ENCODE data around the gene KIFAP3.

Gene KIFAP3

GRCh38 chr1:169974067-169974466 is 100.4 kb downstream of the KIFAP3 start:
- DNase-seq = no peak

GRCh38 chr1:169970114-169970513 is 104.4 kb downstream of the KIFAP3 start:
- DNase-seq = no peak

- DNase-seq = no peak
Observed at GRCh38 chr1:169968174-169968573, 106.3 kb downstream of the KIFAP3 start.

GRCh38 chr1:169964206-169964605 is 110.3 kb downstream of the KIFAP3 start:
- no peak for DNase-seq

- DNase-seq = no peak
Observed at GRCh38 chr1:169959686-169960085, 114.8 kb downstream of the KIFAP3 start.

- DNase-seq = no peak
Observed at GRCh38 chr1:169958987-169959386, 115.5 kb downstream of the KIFAP3 start.

- DNase-seq = no peak
Observed at GRCh38 chr1:169957884-169958283, 116.6 kb downstream of the KIFAP3 start.

GRCh38 chr1:169951108-169951507 is 123.4 kb downstream of the KIFAP3 start:
- DNase-seq = no peak

- peak; percentile 59 for DNase-seq
Observed at GRCh38 chr1:169949139-169949538, 125.4 kb downstream of the KIFAP3 start.

GRCh38 chr1:169946206-169946605 is 128.3 kb downstream of the KIFAP3 start:
- DNase-seq = no peak

- no peak for DNase-seq
Observed at GRCh38 chr1:169945181-169945580, 129.3 kb downstream of the KIFAP3 start.

GRCh38 chr1:169944621-169945020 is 129.9 kb downstream of the KIFAP3 start:
- no peak for DNase-seq

- no peak for DNase-seq
Observed at GRCh38 chr1:169943963-169944526, 130.4 kb downstream of the KIFAP3 start.

- DNase-seq = peak; percentile 22
Observed at GRCh38 chr1:169941982-169942830, 132.3 kb downstream of the KIFAP3 start.

- peak; percentile 74 for DNase-seq
Observed at GRCh38 chr1:169933984-169934725, 140.3 kb downstream of the KIFAP3 start.

- peak; percentile 45 for DNase-seq
Observed at GRCh38 chr1:169931795-169932231, 142.7 kb downstream of the KIFAP3 start.

- DNase-seq = no peak
Observed at GRCh38 chr1:169929210-169929526, 145.3 kb downstream of the KIFAP3 start.

- DNase-seq = peak; percentile 67
Observed at GRCh38 chr1:169928438-169929209, 145.9 kb downstream of the KIFAP3 start.

- peak; percentile 17 for DNase-seq
Observed at GRCh38 chr1:169925505-169926482, 148.7 kb downstream of the KIFAP3 start.

GRCh38 chr1:169924829-169925228 is 149.7 kb downstream of the KIFAP3 start:
- DNase-seq = no peak

- no peak for DNase-seq
Observed at GRCh38 chr1:169924063-169924462, 150.4 kb downstream of the KIFAP3 start.

- DNase-seq = no peak
Observed at GRCh38 chr1:169921080-169921479, 153.4 kb downstream of the KIFAP3 start.
